NCI-H187 treated with DMSO at 0.1 percent for 48 hours (cell line): Measurements from ENCODE around the gene FREM2.

Source experiments
- DNase-seq: peaks from one replicate; lab custom pipeline; 2025; lab: John Stamatoyannopoulos, UW

Gene FREM2

GRCh38 chr13:38687246-38688229 is 661 bp downstream of the FREM2 start:
- no peak for DNase-seq

GRCh38 chr13:38688674-38689073 is 1.8 kb downstream of the FREM2 start:
- DNase-seq: no peak

GRCh38 chr13:38690231-38690630 is 3.4 kb downstream of the FREM2 start:
- DNase-seq: no peak

GRCh38 chr13:38693168-38693567 is 6.3 kb downstream of the FREM2 start:
- DNase-seq: no peak

GRCh38 chr13:38693641-38694040 is 6.8 kb downstream of the FREM2 start:
- DNase-seq: no peak

GRCh38 chr13:38697197-38697596 is 10.3 kb downstream of the FREM2 start:
- DNase-seq: no peak

GRCh38 chr13:38697628-38698333 is 10.9 kb downstream of the FREM2 start:
- no peak for DNase-seq

- no peak for DNase-seq
Measured at GRCh38 chr13:38700051-38700450, 13.2 kb downstream of the FREM2 start.

GRCh38 chr13:38702669-38703068 is 15.8 kb downstream of the FREM2 start:
- no peak for DNase-seq

GRCh38 chr13:38703255-38703654 is 16.4 kb downstream of the FREM2 start:
- DNase-seq: no peak

GRCh38 chr13:38705365-38705764 is 18.5 kb downstream of the FREM2 start:
- DNase-seq: no peak

- no peak for DNase-seq
Measured at GRCh38 chr13:38707460-38707859, 20.6 kb downstream of the FREM2 start.

GRCh38 chr13:38713046-38713445 is 26.2 kb downstream of the FREM2 start:
- no peak for DNase-seq

- DNase-seq: no peak
Measured at GRCh38 chr13:38718374-38718773, 31.5 kb downstream of the FREM2 start.

- no peak for DNase-seq
Measured at GRCh38 chr13:38730332-38730731, 43.5 kb downstream of the FREM2 start.

GRCh38 chr13:38733146-38733545 is 46.3 kb downstream of the FREM2 start:
- DNase-seq: no peak

GRCh38 chr13:38735665-38736440 is 49.0 kb downstream of the FREM2 start:
- no peak for DNase-seq

GRCh38 chr13:38743466-38743865 is 56.6 kb downstream of the FREM2 start:
- DNase-seq: no peak

GRCh38 chr13:38752686-38753085 is 65.8 kb downstream of the FREM2 start:
- no peak for DNase-seq

- DNase-seq: no peak
Measured at GRCh38 chr13:38753878-38754277, 67.0 kb downstream of the FREM2 start.

GRCh38 chr13:38755793-38756192 is 68.9 kb downstream of the FREM2 start:
- no peak for DNase-seq

- DNase-seq: no peak
Measured at GRCh38 chr13:38758277-38758676, 71.4 kb downstream of the FREM2 start.
